Measurements from ENCODE around the gene CNN3.

Gene CNN3

DNA sequence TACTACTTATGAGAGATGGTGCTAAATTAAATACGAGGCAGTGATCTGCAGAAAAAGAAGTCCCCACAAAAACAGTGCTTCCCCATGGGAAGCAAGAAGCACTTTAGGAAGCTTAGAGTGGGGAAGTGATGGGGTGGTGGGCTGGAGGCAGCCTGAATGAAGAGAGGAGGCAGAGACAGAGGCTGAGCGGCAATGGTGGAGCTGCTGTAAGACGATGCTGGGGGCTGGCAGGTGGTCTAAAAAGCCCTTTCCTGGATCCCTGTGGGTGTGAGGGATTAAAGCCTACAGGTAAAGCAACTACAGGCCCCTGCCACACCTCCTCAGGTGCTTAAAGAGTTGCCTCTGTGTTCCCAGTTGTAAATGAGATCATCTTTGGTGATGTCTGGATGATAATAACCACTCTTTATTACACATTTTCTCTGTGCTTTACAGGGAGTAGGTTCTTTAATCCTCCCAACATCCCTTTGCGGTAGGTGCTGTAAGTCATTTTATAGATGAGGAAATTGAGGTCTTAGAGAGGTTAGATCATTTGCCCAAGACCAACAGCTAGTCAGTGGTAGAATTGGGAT lies 39.2 kb downstream of the CNN3 start:
- DNase-seq (ENCODE audit: low spot score), result no peak

GRCh38 chr1:94887106-94887505 lies 39.8 kb downstream of the CNN3 start:
- no peak for DNase-seq (ENCODE audit: low spot score)

DNA sequence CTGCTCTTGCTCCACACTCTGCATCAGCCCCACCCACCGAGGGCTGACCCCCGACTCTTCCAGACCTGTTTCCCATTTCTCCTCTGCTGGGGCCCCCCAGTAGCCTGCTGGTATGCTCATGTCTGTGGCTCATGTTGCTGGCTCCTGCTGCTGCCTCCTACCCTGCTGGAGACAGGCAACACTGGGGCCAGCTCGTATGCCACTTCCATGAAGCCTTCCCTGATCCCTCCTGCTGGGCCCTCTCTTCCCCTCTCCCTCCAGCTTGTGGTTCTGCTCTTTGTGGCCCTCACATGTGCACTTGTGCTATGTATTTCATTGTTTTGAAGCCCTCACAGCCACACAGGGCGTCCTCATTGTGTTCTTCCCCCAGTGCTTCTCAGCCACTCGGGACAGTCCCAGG lies 40.5 kb downstream of the CNN3 start:
- no peak for DNase-seq (ENCODE audit: low spot score)

- no peak for DNase-seq (ENCODE audit: low spot score)
Measured at GRCh38 chr1:94884507-94884906, 42.4 kb downstream of the CNN3 start.

- no peak for DNase-seq (ENCODE audit: low spot score)
Measured at GRCh38 chr1:94884106-94884505, 42.8 kb downstream of the CNN3 start.

DNA sequence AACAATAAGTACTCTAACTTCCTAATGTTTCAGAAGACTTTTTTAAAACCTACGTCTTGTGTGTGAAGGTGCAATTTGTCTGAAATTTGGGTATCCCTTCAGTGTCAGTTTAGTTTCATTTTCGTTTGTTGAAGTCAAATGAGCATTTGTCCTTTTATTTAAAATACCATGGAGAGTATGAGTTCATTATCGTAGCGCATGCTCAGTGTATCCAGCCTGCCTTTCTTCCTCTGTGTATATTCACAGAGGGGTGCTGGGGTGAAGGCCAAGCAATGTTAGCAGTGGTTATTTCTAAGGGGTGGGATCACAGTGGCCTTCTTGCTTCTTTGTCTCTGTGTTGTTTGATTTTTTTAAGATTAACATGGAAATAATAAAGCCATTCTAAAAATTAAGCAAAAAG lies 43.2 kb downstream of the CNN3 start:
- DNase-seq (ENCODE audit: low spot score), result no peak

- no peak for DNase-seq (ENCODE audit: low spot score)
Measured at GRCh38 chr1:94878329-94878728, 48.6 kb downstream of the CNN3 start.

- DNase-seq (ENCODE audit: low spot score), result no peak
Measured at GRCh38 chr1:94876362-94876761, 50.5 kb downstream of the CNN3 start.

DNA sequence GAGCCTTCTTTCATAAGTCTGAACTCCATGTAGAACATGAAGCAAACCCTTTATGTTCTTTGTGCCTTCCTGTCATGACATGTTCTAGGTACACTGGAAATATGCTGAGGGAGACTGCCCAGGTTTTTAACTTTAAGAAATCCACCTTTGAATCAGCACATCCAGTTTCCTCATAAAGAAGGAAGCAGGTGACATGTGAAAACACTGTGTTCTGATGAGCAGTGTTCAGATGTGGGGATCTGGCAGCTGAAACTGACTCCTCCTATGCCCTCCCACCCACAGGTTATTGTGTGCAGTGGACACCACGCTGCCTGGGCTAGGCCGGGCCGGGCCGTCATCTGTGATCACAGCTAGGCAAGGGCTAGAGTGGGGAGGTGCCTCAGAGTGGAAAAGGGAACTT lies 51.1 kb downstream of the CNN3 start:
- no peak for DNase-seq (ENCODE audit: low spot score)

DNA sequence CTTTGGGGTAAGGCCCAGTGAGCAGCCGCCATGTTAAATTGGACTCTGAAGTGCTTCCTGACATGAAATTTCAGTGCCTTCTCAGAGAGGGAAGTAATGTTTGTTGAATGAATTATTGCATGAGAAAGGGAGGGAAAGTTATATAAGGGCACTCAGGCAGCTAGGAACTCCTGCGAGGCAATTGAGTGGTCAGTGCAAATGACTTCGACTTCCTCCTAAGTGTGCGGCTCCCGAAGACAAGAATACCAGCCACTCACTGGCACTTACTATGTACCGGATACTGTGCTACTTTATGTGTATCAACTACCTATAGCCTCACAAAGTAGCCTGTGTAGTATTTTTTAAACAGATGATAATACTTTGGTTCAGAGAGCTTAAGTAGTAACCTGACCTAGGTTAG lies 52.5 kb downstream of the CNN3 start:
- no peak for DNase-seq (ENCODE audit: low spot score)

DNA sequence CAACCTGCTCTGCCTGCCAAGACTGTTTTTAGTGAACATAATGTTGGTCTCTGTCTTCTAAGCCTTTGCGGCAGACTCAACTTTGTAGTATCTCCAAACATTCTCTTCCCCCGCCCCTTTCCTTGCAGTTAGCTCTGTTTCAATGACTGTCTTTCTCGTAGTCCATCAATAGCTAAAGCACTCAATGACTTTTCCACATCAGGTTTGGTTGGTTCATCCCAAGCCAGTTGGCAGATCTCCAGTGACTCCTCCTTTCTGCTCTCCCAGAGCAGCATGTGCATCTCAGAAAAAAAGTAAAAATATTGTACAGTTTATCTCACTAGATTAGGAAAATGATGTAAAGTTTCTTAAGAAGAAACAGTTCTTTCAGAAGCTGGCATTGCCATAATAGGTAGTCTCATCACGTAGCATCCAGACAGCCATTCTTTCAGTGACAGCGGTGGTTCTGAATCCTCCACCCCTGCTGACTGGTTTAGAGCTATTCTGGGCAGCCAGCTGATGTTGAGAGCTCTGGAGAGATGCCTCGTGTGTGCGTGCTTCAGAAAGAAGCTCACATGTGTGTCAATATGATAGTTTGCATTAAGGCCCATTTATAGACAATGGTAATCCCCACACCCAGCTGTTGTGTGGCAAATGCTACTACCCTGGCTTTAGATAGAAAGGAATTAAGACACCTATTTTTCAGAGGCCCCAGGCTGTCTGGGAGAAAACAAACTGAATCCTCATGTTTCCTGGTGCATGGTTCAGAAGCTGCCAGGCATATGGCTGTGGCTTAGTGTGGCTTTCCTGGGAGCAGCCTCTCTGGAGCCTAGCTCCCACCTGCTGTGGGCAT lies 53.2 kb downstream of the CNN3 start:
- DNase-seq (ENCODE audit: low spot score), result no peak

- no peak for DNase-seq (ENCODE audit: low spot score)
Measured at GRCh38 chr1:94872771-94873495, 54.0 kb downstream of the CNN3 start.

DNA sequence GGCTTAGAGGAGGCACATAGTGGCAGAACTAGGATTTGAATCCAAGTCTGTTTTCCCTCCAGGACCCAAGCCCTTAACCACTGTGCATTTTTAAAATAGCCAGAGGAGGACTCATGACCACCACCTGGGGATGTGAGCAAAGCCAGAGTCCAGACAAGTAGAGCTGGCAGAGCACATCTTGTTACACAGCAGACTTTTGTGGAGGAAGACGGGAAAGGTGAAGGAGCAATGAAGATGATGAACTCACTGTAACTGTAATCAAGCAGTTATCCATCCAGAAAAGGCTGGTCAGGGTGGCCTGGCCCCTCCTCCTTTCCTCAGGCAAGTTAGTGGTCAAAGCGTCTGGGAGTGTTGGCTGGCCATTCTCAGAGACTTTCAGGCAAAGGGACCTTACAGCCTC lies 55.9 kb downstream of the CNN3 start:
- no peak for DNase-seq (ENCODE audit: low spot score)

GRCh38 chr1:94866164-94866807 lies 60.6 kb downstream of the CNN3 start:
- DNase-seq (ENCODE audit: low spot score), result no peak

GRCh38 chr1:94865360-94865759 lies 61.5 kb downstream of the CNN3 start:
- DNase-seq (ENCODE audit: low spot score), result no peak

DNA sequence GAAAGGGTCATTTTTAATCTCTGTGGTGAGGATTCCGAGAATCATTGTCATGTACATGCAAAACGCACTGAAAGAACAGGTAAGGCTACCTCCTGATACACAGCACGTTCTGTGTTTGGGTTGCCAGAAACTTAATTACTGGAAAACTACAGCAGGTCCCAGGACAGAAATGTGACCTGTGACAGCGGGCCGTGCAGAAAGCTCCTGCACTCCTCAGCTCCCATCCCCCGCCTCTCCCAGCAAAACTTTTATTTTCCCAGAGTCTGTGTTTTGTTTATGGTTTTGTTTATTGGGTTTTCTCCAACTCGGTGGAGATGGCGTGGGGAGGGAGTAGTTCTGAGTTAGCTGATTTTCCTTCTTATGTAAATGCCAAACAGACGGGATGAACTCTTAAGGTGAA lies 62.1 kb downstream of the CNN3 start:
- DNase-seq (ENCODE audit: low spot score), result no peak

DNA sequence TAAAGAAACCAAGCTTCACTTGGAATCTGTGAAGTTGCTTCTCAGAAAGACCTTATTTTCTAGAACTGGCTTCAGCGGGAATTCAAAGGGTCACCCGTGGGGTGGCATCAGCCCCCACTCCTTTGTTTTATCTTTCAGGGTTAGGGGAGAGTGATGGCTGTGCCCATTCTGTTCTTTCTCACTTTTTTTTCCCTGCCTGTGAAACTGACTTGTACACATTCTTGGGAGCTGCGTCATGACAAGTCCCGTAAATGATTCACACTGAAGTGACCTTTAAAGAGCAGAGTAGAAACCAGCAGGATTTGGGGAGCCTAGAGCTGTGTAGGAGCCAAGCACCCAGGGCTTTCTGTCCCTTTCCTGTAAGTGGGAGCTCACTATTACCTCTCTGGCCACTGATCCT lies 63.0 kb downstream of the CNN3 start:
- peak; percentile 31 for DNase-seq (ENCODE audit: low spot score)

DNA sequence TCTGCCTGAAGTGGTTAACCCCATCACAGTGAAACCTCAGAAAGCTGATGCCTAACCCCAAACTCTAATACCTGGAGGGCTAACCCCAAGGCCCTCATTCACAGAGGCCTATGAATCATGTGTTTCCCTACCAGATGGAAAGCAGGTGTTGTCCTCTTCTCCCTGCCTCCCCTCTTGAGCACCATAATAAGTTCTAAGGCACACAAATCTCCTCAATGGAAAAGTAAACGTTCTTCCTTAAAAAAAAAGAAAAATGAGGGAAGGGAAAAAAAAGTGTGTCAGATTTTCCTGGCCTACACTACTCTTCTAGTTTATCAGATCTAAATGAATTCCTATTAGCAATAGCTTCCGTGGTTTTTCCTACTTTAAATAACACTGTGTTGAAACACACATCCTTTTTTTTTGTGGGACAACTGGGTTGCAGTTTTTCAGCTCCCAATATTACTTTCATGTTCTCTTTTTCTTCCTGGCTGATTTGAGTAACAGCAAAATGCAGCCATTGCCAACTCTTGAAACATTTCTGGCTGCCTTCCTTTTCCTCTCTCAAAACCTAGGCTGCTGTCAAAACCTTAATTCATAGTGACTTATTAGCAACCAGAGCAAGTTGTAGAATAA lies 63.5 kb downstream of the CNN3 start:
- DNase-seq (ENCODE audit: low spot score), result no peak

DNA sequence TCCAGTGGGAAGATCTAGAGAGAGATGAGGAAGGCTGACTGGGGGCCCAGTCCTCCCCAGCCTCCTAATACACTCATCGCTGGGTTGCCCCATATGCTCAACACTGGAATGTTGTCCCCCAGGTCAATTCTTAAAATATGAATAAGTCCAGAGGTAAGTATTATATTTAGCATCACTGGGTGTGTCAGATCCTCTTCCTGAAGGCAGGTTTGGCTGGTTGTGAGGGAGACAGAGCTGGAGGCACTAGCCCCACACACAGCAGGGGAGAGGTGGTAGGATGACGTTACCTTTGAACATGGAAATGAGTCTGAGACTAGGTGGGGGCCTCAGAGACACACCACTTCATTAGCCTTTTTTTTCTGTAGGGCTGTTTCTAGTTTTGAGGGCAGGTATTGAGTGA lies 64.2 kb downstream of the CNN3 start:
- DNase-seq (ENCODE audit: low spot score), result no peak

DNA sequence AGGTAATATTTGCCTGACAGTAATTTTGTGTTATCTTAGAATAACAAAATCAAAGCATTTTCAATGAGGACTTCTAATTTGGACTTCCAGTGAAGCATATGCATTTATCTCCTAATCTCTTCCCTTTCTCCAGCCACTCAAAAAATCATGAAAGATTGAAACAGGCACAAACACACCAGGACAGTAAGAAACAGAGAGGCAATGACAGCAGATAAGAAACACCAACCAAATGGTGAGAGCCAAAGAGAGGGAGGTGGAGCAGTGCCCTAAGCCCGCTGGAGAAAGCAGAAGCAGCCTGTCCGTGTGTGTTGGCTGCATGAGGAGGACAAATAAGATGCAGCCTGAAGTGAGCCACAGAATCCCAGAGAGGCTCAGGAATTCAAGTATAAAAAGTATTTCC lies 67.7 kb downstream of the CNN3 start:
- no peak for DNase-seq (ENCODE audit: low spot score)

DNA sequence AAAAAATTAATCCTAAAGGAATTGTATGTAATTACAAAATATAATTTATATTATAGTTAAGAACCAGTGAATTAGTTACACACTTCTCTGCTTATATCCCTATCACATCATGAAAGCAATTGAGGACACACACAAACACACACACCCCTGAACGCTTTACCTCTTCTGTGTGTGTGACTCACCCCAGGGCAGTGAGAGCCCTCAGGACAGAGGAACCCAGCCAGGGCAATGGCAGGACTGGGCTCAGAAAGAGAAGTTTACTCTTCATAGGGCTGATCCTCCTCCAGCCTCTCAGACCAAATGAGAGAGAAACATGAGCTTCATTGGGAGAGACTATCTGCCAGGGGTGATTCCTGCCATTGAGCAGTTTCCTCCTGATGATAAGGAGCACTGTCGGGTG lies 68.6 kb downstream of the CNN3 start:
- no peak for DNase-seq (ENCODE audit: low spot score)

GRCh38 chr1:94856868-94857267 lies 70.0 kb downstream of the CNN3 start:
- no peak for DNase-seq (ENCODE audit: low spot score)
